AG08396 (cell line): ENCODE results near the gene SLC35E1.
"Not testable (repeated sequence)": the region's sequence is repeated elsewhere in the genome, so short reads cannot be mapped to it uniquely, and the experiment has no call there.

Experiments used
- DNase-seq: peaks from one replicate; pipeline ENCODE4 v3.0.0; 2012; ENCODE audit warnings: low spot score, mixed read lengths

Gene SLC35E1

GRCh38 chr19:16522559-16523377, 49.4 kb downstream of the SLC35E1 start:
- DNase-seq = no peak

- no peak for DNase-seq
Measured at GRCh38 chr19:16521715-16522289, 50.4 kb downstream of the SLC35E1 start.

GRCh38 chr19:16520986-16521624, 51.1 kb downstream of the SLC35E1 start:
- DNase-seq = no peak

DNA sequence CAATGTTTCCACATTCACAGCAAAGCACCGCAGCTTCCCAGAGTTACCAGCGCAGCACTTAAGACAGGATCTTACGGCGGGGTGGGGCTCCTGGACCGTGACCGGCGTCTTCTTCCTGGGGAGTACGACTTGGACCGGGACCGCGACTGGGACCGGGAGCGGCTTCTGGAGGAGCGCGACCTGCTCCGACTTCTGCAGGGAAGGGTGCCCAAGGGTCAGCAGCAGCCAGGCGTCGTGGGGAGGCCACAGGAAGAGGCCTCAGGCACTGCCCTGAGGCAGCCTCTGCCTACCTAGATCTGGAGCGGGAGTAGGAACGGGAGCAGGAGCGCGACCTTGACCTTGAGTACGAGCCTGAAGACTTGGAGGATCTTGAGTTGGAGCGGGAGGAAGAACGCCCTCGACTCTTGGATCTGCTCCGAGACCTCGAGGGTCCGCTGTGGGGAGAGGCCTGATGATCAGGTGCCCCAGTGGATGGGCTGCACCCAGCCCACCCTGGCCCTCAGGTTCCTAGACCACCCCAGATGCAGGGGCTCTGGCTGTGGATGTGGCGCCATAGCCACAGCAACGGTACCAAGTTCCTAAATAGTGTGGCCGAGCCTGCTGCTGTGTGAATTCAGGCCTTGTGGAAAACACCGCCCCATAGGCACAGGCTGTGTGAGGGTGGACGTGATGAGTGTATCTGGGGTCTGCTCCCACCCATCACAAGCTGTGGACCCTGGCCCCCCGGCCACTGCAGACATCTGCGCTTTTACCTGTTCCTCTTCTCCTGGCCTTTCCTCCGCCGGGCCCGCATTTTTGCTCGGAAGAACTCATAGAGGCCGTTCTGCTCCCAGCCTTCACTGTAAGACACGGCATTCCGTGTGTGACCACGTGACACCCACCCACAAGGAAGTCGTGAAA, 51.9 kb downstream of the SLC35E1 start:
- no peak for DNase-seq

DNA sequence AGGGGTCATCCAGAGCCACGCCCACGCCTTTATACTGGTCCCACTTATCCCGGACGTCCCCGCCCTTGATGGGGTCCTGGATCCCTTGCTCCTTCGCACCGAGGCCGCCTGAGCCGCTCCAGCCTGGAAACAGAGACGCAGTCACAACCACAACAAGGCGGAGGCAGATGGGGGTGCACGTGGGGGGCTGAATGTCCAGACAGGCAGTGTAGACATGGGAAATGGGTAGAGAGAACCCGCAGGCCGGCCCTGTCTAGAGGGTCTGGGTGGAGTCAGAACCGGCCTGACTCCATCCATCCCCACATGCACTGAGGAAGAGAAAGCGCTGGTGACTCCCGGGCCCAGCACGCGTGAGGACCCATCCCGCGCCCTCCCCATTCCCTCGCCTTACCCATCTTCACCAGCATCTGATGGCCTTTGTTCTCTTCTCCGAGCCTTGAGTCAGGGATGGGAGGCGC, 53.0 kb downstream of the SLC35E1 start:
- DNase-seq = no peak

DNA sequence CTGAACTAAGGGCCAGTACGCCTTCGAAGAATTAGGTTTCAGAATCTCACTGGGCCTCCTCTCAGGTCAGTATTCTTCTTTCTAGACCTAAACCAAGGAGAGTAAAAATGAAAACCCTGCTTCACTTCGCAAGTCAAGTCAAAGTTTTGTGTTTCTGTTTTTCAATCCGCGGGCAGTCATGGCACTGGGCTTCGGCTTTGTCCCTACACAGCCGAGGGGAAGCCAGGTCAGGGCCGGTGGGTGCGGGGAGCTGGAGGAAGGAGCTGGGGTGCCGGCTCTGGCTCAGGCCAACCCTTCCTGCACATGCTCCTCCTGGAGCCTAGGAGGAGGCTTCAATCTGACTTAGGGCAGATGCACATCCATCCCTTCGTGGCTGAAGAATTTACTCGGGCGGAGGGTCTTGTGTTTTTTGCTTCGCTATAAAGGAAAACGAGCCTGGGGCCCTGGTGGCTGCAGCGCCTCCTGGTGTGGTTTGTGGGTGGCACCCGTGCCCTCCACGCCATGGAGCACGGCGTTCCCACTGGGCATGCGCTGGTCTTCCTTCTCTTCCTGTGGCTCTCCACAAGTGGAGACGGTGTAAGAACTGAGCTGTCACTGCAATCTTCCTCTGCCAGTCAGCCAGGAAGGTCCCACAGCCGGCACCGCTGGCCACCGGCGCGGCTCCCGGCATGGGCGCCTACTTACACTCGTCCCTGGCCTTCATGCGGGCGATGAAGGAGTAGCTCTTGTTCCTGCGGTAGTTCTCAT, 53.6 kb downstream of the SLC35E1 start:
- no peak for DNase-seq

DNA sequence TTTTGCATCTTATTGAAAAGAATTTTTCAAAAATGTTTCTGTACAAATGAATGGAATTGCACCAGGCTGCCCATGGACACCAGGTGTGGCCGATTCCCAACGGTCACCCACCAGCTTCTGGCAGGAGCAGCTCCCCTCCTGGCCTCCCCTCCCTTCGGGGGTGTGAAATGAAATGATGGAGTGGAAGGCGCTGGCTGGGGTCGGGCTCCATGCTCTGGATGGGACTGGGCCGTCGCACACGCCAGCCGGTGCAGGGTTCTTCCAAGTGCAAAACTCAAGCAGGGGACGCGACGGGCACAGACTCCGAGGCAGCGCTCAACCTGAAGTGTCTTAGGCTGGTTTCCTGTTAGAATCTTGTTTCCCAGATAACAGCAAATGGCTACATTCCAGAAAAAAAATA, 54.2 kb downstream of the SLC35E1 start:
- DNase-seq = no peak

- DNase-seq = no peak
Measured at GRCh38 chr19:16516923-16517610, 55.1 kb downstream of the SLC35E1 start.

DNA sequence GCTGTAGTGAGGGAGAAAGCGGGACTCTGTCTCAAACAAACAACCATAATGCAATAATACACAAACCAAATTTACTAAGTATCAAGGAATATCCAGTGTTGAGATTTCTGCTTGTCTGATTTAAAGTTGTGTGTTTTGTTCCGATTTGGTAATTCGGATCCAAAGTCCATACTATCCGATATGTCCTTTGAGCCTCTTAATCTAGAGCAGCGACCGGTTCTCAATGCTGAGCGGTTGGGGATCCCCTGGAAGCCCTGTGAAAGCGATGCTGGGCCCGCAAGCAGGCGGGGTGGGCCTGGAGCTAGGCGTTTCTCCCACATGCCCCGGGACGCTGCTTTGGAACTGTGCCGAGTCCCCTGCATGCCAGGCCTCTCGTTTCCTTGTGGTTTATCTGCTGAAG, 55.8 kb downstream of the SLC35E1 start:
- no peak for DNase-seq

GRCh38 chr19:16514383-16515019, 57.7 kb downstream of the SLC35E1 start:
- DNase-seq = no peak

- DNase-seq = not testable (repeated sequence)
Measured at GRCh38 chr19:16512611-16513010, 59.6 kb downstream of the SLC35E1 start.

DNA sequence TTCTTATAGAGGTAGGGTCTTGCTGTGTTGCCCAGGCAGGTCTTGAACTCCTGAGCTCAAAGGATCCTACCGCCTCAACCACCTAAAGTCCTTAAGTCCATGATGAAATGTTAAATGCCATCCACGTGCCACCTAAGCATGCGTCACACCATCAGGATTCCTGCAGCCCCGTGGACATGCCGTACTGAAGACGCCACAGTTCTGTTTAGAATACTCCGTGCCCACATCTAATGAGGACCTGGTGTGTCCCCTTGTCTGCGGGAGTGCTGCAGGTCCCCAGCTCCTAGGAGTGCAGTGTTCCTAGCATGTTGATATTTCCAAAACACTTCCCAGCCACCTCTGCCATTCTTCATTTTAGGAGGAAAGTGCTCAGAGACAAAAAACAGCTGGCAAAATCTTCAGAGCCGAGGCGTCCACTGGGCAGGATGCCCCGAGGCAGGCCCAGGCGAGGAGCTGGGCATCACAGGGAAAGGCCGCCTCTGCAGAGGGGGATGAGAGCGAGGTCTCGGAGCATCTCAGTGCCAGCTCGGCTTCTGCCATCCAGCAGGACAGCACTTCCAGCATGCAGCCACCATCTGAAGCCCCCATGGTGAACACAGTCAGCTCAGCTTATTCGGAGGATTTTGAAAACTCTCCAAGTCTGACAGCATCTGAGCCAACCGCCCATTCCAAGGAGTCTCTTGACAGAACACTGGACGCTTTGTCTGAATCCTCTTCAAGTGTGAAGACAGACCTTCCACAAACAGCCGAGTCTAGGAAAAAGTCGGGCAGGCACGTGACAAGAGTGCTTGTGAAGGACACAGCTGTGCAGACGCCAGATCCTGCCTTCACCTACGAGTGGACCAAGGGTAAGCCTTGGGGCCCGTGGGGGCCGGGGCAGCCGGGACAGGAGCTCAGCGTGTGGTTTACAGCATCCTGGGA, 62.8 kb downstream of the SLC35E1 start:
- DNase-seq = peak; percentile 54

GRCh38 chr19:16508546-16508945, 63.7 kb downstream of the SLC35E1 start:
- no peak for DNase-seq

GRCh38 chr19:16506961-16507360, 65.3 kb downstream of the SLC35E1 start:
- no peak for DNase-seq

GRCh38 chr19:16506161-16506560, 66.1 kb downstream of the SLC35E1 start:
- not testable (repeated sequence) for DNase-seq

- no peak for DNase-seq
Measured at GRCh38 chr19:16504271-16504670, 67.9 kb downstream of the SLC35E1 start.
